ENCODE data around the gene CCDC85C.

CCDC85C gene

DNA sequence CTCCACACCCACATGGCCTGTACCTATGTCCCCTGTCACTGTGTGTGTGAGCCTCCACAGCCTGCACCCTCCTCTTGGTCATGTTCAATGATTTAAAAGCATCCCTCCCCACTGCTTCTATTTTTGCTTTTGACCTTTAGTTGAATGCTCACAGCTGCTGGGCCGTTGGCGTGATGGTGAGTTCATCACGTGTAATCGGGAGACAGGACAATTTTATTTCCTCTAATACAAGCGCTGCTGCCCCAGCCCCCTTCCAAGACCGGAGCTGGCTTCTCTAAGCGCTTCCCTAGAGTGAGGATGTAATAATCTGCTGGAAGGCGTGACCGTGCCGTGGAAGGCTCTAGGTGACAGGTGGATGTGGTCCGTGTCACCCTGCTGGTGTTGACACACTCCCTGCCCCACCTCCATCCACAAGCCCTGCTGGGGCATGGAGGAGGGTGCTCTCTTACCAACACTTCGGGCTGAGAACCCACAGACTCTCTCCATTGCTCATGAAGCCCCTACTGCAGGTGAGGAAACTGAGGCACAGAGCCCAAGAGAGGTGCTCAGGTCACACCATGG is 25.4 kb downstream of the CCDC85C start:
- peaks cover 8% of the 10 kb centered on the region for H3K4me1 Mint-ChIP-seq (ENCODE audit: low read depth)
- DNase-seq, result no peak
- no peaks in the 10 kb centered on the region for H3K27me3 Mint-ChIP-seq

DNA sequence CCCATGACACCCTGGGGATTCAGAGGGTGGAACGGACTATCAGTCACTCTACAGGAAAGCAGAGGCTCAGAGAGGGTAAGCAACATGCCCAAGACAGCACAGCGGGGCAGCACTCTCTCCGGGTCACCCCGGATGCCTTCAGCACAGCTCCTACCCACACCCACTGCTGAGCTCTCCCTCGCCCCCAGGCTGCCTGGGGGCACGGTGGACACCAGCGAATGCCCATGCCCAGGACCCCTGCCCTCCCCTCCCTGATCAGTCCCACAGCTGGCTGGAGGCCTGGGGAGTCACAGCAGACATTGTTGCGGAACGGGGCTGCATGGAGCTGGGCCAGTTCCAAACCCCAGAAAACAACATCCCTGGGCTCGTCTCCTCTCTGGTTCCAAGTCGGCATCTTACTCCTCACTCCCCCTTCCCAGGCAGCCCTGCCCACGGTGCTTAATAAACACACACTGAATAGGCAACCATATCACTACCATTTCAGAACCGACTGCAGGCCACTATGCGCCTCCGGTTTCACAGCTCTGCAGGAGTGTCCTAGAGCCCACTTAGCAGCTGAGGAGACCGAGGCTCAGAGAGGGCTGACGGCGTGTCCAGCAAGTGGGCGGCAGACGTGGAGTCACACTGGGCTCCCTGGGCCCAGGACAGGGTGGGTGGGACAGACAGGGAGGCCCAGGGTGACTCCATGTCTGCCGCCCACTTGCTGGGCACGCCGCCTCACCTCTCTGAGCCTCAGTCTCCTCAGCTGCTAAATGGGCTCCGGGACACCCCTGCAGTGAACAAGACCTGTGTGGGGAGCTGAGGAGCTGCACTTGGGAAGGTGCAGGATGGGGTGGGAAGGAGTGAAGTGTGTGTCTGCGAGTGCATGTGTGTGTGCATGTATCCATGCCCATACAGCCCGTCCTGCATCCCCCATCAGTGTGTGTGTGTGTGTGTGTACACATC is 27.0 kb downstream of the CCDC85C start:
- no peaks in the 10 kb centered on the region for H3K9me3 Mint-ChIP-seq
- no peak overlapping the region for H3K27ac Mint-ChIP-seq
- no peaks in the 10 kb centered on the region for H3K36me3 Mint-ChIP-seq (ENCODE audit: low read depth)
- H3K4me3 Mint-ChIP-seq, result no peak overlapping the region
- peaks cover 8% of the 10 kb centered on the region for H3K4me1 Mint-ChIP-seq (ENCODE audit: low read depth)
- DNase-seq, result no peak
- H3K27me3 Mint-ChIP-seq, result no peaks in the 10 kb centered on the region

More for the DNA sequence above, 25.4 kb downstream of the CCDC85C start:
- Mint-ChIP-seq H3K9me3 (no peaks in the 10 kb centered on the region), H3K27ac (no peak overlapping the region), H3K36me3 (ENCODE audit: low read depth) (no peaks in the 10 kb centered on the region), H3K4me3 (no peak overlapping the region)

DNA sequence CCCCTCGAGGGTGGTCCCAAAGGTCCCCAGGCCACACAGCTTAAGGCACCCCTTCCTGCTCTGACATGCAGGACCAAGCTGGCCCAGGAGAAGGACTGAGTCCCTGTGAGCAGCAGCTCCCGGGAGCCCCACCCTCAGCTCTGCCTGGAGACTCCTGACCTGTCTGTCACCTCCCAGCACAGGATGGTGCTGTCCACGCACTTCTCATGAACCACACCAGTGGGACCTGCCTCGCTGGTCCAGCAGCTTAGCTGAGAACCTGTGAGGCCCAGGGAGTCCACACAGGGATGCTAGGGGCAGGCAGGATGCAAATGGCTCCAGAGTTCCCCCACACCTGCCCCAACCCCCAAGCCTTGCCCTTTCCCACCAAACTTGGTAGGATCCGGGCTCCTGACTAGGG is 27.7 kb downstream of the CCDC85C start:
- Mint-ChIP-seq H3K36me3 (ENCODE audit: low read depth) (no peaks in the 10 kb centered on the region), H3K27ac (no peak overlapping the region), H3K27me3 (no peaks in the 10 kb centered on the region), H3K4me3 (no peak overlapping the region), H3K4me1 (ENCODE audit: low read depth) (peaks cover 8% of the 10 kb centered on the region), H3K9me3 (no peaks in the 10 kb centered on the region)
- no peak for DNase-seq

DNA sequence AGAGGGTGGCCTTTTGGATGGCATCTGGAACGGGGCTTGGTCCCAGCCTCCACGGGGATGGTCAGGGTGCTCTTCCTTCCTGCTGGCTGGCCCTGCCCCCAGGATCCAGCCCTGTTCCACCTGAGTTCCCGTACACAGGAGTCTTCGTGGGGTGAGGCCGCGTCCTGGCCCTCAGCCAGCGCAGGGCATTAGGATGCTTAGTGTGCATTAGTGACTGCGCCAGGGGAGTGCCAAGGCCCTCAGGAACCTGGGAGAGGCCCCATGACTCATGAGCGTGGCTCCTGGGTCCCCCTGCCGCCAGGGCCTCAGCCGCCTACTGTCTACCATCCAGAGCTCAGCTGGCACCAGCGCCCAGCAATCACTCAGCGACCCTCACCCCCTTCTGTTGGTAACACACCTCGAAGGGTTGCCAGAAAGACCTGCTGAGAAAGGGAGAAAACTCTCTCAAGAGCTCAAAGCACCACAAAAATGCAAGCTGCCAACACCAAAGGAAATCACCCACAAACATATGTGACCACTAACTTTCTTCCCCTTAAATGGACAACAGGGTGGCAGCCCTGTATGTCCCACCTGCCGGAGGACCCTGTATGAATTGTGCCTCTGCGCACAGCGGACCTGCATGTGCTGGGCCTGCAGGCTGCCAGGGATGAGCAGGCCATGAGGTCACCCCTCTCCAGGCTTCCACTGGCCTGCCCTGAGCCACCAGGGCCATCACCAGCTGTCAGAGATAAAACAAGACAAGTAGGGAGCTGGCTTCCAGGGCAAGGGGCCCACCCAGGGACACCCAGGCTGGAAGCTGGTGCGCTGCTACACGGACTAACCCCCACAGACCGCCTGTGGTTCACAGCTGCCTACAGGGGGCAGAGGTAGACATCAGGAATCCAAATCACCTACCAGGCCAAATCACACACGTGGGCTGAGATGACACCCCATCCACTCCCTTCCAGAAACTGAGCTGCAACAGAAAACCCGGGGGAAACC is 28.7 kb downstream of the CCDC85C start:
- H3K9me3 Mint-ChIP-seq, result no peaks in the 10 kb centered on the region
- H3K27ac Mint-ChIP-seq, result peak overlapping the region; percentile 50
- H3K27me3 Mint-ChIP-seq, result no peaks in the 10 kb centered on the region
- no peaks in the 10 kb centered on the region for H3K36me3 Mint-ChIP-seq (ENCODE audit: low read depth)
- no peak overlapping the region for H3K4me3 Mint-ChIP-seq
- peaks cover 8% of the 10 kb centered on the region for H3K4me1 Mint-ChIP-seq (ENCODE audit: low read depth)
- no peak for DNase-seq

DNA sequence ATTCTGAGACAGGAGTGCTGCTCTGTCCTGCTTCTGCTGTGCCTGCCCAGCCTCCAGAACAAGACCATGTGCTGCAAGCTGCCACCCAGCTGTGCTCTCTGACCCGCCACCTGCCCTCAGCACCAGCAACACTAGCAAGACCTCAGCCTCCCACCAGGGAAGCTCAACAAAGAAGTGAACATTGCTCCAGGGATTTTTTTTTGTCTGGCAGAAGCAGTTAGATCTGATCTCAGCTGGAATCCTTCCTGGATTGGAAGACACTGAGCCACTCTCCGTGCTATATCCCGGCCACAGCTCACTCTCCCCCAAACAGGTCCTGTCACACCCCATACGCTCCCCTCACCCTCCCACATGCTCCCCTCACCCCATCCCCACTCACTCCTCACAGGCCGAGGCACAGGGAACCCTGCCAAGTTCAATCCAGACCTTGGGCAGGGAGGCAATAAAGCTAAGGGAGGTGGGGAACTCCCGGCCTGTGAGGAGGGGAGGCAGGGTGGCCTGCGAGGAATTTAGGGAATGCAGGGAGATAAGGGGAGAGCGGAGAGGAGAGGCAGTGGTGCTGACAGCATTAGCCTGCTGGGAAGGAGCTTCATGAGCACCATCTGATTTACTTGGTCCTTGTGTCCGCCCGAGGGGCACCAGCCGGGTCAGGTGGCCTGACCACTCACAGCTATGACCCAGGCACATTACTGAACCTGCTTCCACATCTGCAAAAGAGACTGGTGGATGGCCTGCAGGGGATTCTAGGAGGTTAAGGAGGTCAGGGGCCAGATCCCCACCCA is 29.7 kb downstream of the CCDC85C start:
- H3K9me3 Mint-ChIP-seq, result no peaks in the 10 kb centered on the region
- no peaks in the 10 kb centered on the region for H3K36me3 Mint-ChIP-seq (ENCODE audit: low read depth)
- H3K4me3 Mint-ChIP-seq, result no peak overlapping the region
- H3K27ac Mint-ChIP-seq, result no peak overlapping the region
- H3K4me1 Mint-ChIP-seq (ENCODE audit: low read depth), result peaks cover 8% of the 10 kb centered on the region
- DNase-seq, result no peak
- no peaks in the 10 kb centered on the region for H3K27me3 Mint-ChIP-seq

DNA sequence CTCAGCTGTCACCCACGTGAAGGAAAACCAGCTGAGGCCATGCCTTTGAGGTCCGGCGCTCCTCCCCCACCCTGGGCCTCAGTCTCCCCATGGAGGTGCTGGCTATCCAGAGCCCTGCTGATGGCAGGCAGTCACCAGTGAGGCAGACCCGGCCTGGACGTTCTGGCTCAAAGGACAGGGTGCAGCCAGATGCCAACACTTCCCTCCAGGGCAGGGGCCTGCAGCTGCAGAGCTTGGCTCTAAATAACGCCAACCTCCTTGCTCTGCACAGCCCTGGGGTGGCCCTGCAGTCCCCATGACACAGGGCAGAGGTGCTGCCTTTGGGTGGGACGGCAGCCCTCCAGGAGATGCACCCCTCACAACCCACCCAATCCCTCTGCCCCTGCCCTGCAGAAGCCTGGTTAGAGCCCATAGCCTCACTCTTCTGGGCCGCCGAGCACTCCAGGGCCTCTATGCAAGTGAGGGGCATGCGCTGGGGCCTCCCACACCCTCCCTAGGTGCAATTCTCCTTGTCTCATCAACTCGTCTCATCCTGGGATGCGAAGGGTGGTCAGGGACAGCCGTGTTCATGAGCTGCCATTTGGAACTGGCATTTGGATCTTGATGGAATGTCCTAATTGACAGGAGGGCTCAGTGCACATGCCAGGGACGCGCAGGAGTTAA is 30.4 kb downstream of the CCDC85C start:
- Mint-ChIP-seq H3K4me3 (no peak overlapping the region), H3K4me1 (ENCODE audit: low read depth) (peaks cover 8% of the 10 kb centered on the region), H3K27ac (no peak overlapping the region), H3K9me3 (no peaks in the 10 kb centered on the region), H3K36me3 (ENCODE audit: low read depth) (no peaks in the 10 kb centered on the region), H3K27me3 (no peaks in the 10 kb centered on the region)
- no peak for DNase-seq

DNA sequence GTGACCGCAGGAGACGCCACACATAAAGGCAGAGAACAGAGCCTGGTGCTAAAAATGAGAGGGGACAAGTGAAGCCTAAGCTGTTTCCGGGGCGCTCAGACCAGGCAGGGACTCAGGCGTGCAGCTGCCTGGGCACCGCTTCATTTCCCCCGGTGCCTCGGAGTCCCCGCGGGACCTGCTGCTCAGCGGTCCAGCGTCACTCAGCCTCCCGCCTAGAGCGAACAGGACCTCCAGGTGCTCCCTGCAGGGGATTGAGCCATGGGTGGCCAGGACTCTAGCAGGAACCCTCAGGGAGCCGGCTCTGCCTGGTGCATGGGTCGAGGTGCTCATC is 31.0 kb downstream of the CCDC85C start:
- no peaks in the 10 kb centered on the region for H3K36me3 Mint-ChIP-seq (ENCODE audit: low read depth)
- H3K9me3 Mint-ChIP-seq, result no peaks in the 10 kb centered on the region
- H3K4me3 Mint-ChIP-seq, result no peak overlapping the region
- no peaks in the 10 kb centered on the region for H3K27me3 Mint-ChIP-seq
- no peak overlapping the region for H3K27ac Mint-ChIP-seq
- DNase-seq, result no peak
- H3K4me1 Mint-ChIP-seq (ENCODE audit: low read depth), result peaks cover 8% of the 10 kb centered on the region

DNA sequence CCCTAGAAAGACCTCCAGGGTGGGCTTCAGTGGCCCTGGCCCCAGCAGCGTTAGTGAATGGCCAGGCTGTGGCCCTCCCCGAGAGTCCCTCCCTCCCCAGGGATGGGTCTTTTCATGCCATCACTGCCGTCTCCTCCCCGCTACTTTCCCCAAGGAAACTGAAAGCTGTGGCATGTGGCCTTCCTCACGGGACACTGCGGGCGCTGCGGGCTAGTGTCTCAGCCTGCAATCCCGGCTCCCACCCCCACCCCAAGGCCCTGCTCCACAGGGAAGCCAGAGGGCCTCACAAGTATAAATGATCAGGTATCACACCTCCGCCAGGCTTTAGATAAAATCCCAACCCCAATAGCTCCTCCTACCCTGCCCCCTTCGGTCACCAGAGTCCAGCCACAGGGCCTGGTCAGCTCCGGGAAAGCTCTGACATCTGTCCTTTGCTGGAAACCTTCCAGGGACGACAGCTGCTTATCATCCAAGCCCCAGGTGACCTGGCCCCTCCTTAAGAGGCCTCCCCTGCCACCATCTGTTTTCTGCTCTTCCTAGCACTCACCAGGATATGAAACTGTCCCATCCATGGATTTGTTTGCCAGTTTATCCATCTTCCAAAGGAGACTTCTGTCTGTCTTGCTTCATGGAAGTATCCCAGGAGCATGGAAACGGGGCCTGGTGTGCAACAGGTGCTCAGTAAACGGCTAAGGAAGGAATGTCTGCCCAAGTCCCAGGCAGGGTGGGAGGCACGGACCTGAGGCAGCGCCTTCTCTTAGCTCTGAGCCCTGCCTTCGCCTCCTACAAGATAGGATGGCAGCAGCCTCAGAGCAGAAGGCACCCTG is 31.6 kb downstream of the CCDC85C start:
- peaks cover 8% of the 10 kb centered on the region for H3K4me1 Mint-ChIP-seq (ENCODE audit: low read depth)
- H3K27ac Mint-ChIP-seq, result no peak overlapping the region
- H3K4me3 Mint-ChIP-seq, result no peak overlapping the region
- DNase-seq, result no peak
- no peaks in the 10 kb centered on the region for H3K27me3 Mint-ChIP-seq
- H3K36me3 Mint-ChIP-seq (ENCODE audit: low read depth), result no peaks in the 10 kb centered on the region
- H3K9me3 Mint-ChIP-seq, result no peaks in the 10 kb centered on the region

DNA sequence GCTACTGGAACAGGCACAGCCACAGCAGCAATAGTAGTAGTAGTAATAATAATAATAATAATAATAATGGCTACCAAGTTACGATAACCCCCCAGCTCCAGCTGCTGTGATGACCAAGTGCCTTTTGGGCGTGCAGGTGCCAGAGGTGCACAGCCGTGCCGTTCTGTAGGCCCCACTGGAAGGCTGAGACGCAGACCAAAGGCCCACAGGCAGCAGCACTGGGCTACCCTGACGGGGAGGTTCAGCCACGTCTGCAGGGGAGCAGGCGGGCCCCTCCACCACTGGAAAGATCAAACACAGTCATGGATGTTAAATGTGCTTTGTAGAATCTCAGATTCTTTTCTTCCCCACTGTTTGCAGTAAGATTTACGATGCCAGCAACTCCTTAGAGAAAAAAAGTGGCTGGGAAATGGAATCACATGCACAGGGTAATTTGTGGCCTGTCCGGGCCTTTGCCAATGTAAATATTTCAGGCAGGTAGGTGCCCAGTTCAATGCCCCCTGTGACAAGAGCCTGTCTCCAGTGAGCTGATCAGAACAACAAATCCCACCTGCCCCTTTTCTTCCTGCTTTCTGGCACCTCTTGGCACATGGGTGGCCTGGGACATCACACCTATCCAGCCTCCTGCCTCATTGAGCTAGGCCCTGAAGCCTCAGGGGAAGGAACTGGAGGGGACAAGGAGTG is 32.6 kb downstream of the CCDC85C start:
- Mint-ChIP-seq H3K4me1 (ENCODE audit: low read depth) (peaks cover 8% of the 10 kb centered on the region), H3K4me3 (no peak overlapping the region), H3K27me3 (no peaks in the 10 kb centered on the region), H3K27ac (no peak overlapping the region), H3K9me3 (no peaks in the 10 kb centered on the region), H3K36me3 (ENCODE audit: low read depth) (no peaks in the 10 kb centered on the region)
- no peak for DNase-seq

DNA sequence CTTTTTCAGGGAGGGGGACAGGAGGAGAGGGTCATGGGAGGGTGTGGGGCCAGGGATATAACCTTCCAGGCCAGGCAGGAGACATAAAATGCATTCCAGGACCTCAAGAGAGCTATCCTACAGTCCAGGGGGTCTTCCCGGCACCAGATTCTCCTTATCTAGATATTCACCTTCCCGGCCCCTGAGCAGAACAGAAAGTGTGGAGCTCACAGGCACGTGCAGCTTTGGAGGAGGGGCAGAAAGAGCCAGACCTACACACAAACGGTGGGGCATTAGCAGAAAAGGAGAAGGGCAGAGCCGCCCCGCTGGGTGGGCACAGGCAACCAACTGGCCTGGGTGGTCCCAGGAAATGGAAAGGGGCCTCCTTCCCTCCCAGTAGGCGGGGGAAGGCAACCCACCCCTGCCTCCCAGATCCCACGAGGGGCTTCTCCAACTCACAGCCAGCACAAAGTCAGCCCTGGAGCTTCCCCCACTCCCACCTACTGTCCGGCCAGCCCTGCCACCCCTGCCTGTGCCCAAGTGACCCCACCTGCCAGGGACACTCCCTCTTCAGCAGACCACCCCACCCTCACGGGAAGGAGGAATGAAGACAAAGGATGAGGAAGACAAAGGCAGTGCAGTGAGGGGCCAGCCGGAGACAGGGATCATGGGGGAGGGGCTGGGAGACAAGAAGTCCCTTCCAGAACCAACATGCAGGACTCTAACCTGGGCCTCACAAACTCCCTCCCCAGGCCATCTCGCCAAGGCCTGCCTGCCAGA is 33.3 kb downstream of the CCDC85C start:
- Mint-ChIP-seq H3K9me3 (no peaks in the 10 kb centered on the region), H3K27me3 (no peaks in the 10 kb centered on the region), H3K4me1 (ENCODE audit: low read depth) (peaks cover 6% of the 10 kb centered on the region), H3K4me3 (no peak overlapping the region), H3K36me3 (ENCODE audit: low read depth) (no peaks in the 10 kb centered on the region), H3K27ac (no peak overlapping the region)
- DNase-seq, result no peak

DNA sequence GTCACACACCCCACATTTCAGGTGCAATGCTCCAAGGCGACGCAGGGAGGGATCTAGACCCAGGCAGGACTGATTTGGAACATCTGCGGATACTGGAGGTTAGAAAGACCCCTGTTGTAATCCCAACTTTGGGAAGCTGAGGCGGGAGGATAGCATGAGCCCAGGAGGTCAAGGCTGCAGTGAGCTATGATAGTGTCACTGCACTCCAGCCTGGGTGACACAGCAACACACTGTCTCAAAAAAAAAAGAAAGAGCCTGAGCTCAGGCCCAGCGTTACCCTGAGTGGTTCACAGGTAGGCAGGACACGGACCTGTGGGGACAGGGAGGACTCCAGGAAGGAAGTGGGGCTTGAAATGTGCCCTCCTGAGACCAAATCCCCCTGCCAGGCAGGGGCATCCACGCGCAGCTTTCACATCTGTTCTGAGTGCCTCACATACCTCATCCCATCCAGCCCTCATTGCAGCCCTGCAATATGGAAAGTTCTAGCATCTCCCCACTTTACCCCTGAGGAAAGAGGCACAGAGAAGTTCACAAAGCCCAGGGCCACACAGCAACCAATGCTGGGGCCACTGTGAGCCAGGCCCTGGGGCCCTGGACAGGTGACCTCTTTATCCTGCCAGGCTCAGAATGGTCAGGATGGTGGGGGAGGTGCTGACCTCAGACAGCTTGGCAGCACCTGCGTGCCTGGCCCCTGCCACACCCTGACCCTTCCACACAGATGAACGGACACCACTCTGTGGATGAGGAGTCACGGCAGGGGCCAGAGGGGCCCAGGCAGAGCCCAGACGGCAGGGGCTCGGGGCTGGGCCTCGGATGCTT is 34.1 kb downstream of the CCDC85C start:
- peaks cover 1% of the 10 kb centered on the region for H3K4me1 Mint-ChIP-seq (ENCODE audit: low read depth)
- H3K27me3 Mint-ChIP-seq, result no peaks in the 10 kb centered on the region
- H3K36me3 Mint-ChIP-seq (ENCODE audit: low read depth), result no peaks in the 10 kb centered on the region
- no peaks in the 10 kb centered on the region for H3K9me3 Mint-ChIP-seq
- no peak overlapping the region for H3K4me3 Mint-ChIP-seq
- no peak for DNase-seq
- H3K27ac Mint-ChIP-seq, result no peak overlapping the region
